Activated CD4-positive, alpha-beta T cell treated with anti-CD3 and anti-CD28 coated beads, Interleukin-2, amount 50 U/mL, for 4 hours (primary cell): ENCODE data around the gene CCDC112.
"Not testable (repeated sequence)": the region's sequence is repeated elsewhere in the genome, so short reads cannot be mapped to it uniquely, and the experiment has no call there.

Experiments used
- DNase-seq, 2 experiments: peaks; one replicate each; pipeline ENCODE4 v3.0.0-alpha.2; 2020

Gene CCDC112

GRCh38 chr5:115257981-115258380, 38.5 kb downstream of the CCDC112 start:
- no peak for DNase-seq

GRCh38 chr5:115249379-115249778, 47.1 kb downstream of the CCDC112 start:
- DNase-seq, result not testable (repeated sequence)

GRCh38 chr5:115246361-115246991, 50.0 kb downstream of the CCDC112 start:
- no peak for DNase-seq

- no peak for DNase-seq
Measured at GRCh38 chr5:115243412-115243811, 53.0 kb downstream of the CCDC112 start.

GRCh38 chr5:115241881-115242642, 54.4 kb downstream of the CCDC112 start:
- no peak for DNase-seq

GRCh38 chr5:115237066-115237465, 59.4 kb downstream of the CCDC112 start:
- DNase-seq, result no peak

GRCh38 chr5:115236599-115236998, 59.9 kb downstream of the CCDC112 start:
- DNase-seq, result no peak

GRCh38 chr5:115231598-115231997, 64.9 kb downstream of the CCDC112 start:
- DNase-seq, result no peak

- no peak for DNase-seq
Measured at GRCh38 chr5:115229606-115230005, 66.8 kb downstream of the CCDC112 start.

GRCh38 chr5:115227281-115227680, 69.2 kb downstream of the CCDC112 start:
- DNase-seq, result no peak
